GM21528 (cell line): ENCODE data around the gene PPP1R3C.

Experiments used
- ATAC-seq: cut with Tn5 transposase; IDR thresholded peaks from one replicate; pipeline ENCODE4 v1.9.1; 2021; ENCODE audit warnings: mild to moderate bottlenecking, moderate library complexity; ENCODE audit not compliant: unreplicated experiment, low FRiP score

Gene PPP1R3C

GRCh38 chr10:91602868-91603568, 29.9 kb downstream of the PPP1R3C start:
- no peak for ATAC-seq

- no peak for ATAC-seq
Measured at GRCh38 chr10:91602449-91602848, 30.4 kb downstream of the PPP1R3C start.

GRCh38 chr10:91601212-91601611, 31.7 kb downstream of the PPP1R3C start:
- ATAC-seq, result no peak

- no peak for ATAC-seq
Measured at GRCh38 chr10:91598211-91598977, 34.5 kb downstream of the PPP1R3C start.

- ATAC-seq, result no peak
Measured at GRCh38 chr10:91597197-91597881, 35.5 kb downstream of the PPP1R3C start.

GRCh38 chr10:91596825-91597196, 36.1 kb downstream of the PPP1R3C start:
- ATAC-seq, result no peak

- no peak for ATAC-seq
Measured at GRCh38 chr10:91593834-91594233, 39.0 kb downstream of the PPP1R3C start.

GRCh38 chr10:91593366-91593765, 39.5 kb downstream of the PPP1R3C start:
- ATAC-seq, result no peak

GRCh38 chr10:91592266-91592975, 40.5 kb downstream of the PPP1R3C start:
- ATAC-seq, result no peak

GRCh38 chr10:91591797-91592174, 41.1 kb downstream of the PPP1R3C start:
- ATAC-seq, result no peak

GRCh38 chr10:91590904-91591796, 41.7 kb downstream of the PPP1R3C start:
- no peak for ATAC-seq

GRCh38 chr10:91590142-91590903, 42.5 kb downstream of the PPP1R3C start:
- no peak for ATAC-seq

- no peak for ATAC-seq
Measured at GRCh38 chr10:91589658-91590035, 43.2 kb downstream of the PPP1R3C start.

GRCh38 chr10:91589015-91589657, 43.7 kb downstream of the PPP1R3C start:
- ATAC-seq, result no peak

GRCh38 chr10:91587710-91588638, 44.9 kb downstream of the PPP1R3C start:
- ATAC-seq, result no peak

GRCh38 chr10:91582153-91582554, 50.7 kb downstream of the PPP1R3C start:
- ATAC-seq, result no peak

- no peak for ATAC-seq
Measured at GRCh38 chr10:91579329-91579985, 53.4 kb downstream of the PPP1R3C start.
